GM20000 (cell line): ENCODE measurements around the gene ATP10B.

Experiments used
- DNase-seq: peaks from one replicate; pipeline ENCODE4 v3.0.0; 2012; ENCODE audit warnings: low spot score
- CTCF ChIP-seq: IDR thresholded peaks from 2 replicates; pipeline ENCODE4 v1.5.1; 2012; ENCODE audit warnings: mild to moderate bottlenecking, control low read depth; ENCODE audit errors: extremely low read depth, missing control alignments

ATP10B gene

DNA sequence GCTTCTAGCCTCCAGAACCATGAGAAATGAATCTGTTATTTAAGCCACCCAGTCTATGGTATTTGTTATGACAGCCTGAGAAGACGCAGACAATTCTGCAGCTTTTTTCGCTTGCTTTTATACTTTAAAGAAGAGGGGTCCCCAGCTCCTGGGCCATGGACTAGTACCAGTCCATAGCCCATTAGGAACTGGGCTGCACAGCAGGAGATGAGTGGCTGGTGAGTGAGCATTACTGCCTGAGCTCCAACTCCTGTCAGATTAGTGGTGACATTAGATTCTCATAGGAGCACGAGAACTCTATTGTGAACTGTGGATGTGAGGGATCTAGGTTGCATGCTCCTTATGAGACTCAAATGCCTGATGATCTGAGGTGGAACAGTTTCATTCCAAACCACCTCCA, 278.7 kb downstream of the ATP10B start:
- no peak for TF ChIP-seq CTCF
- no peak for DNase-seq

GRCh38 chr5:160567031-160567705, 284.8 kb downstream of the ATP10B start:
- DNase-seq, result no peak
- TF ChIP-seq CTCF, result no peak

DNA sequence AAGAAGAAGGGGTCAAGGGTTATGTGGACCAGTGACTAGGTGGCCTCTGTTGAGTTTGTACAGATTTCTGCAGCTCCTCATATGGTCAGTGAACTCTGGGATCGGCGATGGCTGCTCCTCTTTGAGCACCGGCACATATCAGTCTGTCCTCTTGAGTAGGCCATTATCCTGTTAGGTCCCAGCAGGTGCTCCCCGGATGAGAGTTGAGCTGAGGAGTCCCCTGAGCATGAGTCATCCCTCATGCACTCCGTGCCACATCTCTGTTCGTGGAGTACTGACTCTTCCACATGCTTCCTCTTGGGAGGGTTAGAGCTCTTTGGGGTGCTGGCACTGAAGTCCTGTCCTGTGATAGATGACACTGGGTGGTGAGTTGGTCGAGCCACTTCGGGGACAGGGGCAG, 286.6 kb downstream of the ATP10B start:
- no peak for DNase-seq
- no peak for TF ChIP-seq CTCF

- TF ChIP-seq CTCF, result no peak
- no peak for DNase-seq
Measured at GRCh38 chr5:160556846-160557245, 295.2 kb downstream of the ATP10B start.

- DNase-seq, result no peak
Measured at GRCh38 chr5:160555971-160556631, 295.9 kb downstream of the ATP10B start.

DNA sequence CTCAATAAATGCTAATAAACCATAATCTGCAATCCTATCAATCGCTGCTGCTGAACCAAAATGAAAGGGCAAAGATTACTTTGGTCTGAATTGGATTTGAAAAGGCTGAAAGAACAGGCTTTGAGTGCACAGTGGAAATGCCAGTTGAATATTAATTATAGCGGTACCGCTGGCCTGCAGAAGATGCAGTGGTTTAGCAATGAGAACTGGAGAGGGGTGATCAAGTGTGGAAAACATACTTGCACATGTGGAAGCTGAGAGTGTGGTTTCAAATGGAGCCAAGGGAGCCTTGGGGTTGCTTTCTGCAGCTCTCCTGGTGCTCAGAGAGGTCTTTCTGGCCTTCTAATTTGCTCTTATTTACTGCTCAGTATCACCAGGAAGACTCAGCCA, 296.4 kb downstream of the ATP10B start:
- no peak for DNase-seq
- TF ChIP-seq CTCF, result no peak

More at GRCh38 chr5:160555971-160556631, 295.9 kb downstream of the ATP10B start:
- no peak for TF ChIP-seq CTCF

GRCh38 chr5:160550075-160550474, 301.9 kb downstream of the ATP10B start:
- no peak for TF ChIP-seq CTCF
- no peak for DNase-seq
